ENCODE results near the gene CHRM4. TPM values are rescaled to one million over a fixed set of nuclear protein-coding genes. Genes with fewer than 3 reads are reported as not detected.

Gene CHRM4
- total RNA-seq, 2 donors from 2014 or later = 1.8 TPM; not detected in 1

DNA sequence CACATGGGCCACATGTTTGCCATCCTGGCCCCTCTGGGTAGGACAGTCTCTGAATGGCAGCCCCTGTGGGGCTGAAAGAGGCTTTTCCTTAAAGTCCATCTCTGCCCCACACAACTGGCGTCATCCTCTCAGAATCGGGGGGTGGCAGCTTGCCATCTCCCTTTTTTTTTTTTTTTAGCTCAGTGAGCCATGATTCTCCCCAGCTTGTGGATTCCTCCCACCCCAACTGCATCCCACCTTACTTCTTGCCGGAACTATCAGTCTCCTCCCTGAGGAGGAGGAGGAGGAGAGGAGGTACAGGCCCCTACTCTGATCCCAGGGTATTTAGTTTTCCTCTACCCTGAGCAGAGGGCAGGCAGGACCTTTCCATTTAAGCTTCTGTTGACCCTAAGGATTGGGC, 40.9 kb downstream of the CHRM4 start:
- H3K4me1 ChIP-seq (ENCODE audit: control insufficient read depth in 1 of 2, low read depth in 2 of 2) = peaks cover 13 to 21% of the 10 kb centered on the region in 2 donors
- no peak for ATAC-seq (ENCODE audit: insufficient number of reproducible peaks, low FRiP score, low read depth)
- H3K27ac ChIP-seq = no peak overlapping the region
- no peaks in the 10 kb centered on the region for H3K9me3 ChIP-seq
- no peak for DNase-seq (ENCODE audit: low spot score)
- TF ChIP-seq, protein P1, sequence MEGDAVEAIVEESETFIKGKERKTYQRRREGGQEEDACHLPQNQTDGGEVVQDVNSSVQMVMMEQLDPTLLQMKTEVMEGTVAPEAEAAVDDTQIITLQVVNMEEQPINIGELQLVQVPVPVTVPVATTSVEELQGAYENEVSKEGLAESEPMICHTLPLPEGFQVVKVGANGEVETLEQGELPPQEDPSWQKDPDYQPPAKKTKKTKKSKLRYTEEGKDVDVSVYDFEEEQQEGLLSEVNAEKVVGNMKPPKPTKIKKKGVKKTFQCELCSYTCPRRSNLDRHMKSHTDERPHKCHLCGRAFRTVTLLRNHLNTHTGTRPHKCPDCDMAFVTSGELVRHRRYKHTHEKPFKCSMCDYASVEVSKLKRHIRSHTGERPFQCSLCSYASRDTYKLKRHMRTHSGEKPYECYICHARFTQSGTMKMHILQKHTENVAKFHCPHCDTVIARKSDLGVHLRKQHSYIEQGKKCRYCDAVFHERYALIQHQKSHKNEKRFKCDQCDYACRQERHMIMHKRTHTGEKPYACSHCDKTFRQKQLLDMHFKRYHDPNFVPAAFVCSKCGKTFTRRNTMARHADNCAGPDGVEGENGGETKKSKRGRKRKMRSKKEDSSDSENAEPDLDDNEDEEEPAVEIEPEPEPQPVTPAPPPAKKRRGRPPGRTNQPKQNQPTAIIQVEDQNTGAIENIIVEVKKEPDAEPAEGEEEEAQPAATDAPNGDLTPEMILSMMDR (IDR thresholded peaks at IDR 0.05) = no peak
- H3K4me3 ChIP-seq = no peak overlapping the region
- no peaks in the 10 kb centered on the region for H3K36me3 ChIP-seq
- no peaks in the 10 kb centered on the region for H3K27me3 ChIP-seq (replicated peaks; ENCODE audit: insufficient read depth)

DNA sequence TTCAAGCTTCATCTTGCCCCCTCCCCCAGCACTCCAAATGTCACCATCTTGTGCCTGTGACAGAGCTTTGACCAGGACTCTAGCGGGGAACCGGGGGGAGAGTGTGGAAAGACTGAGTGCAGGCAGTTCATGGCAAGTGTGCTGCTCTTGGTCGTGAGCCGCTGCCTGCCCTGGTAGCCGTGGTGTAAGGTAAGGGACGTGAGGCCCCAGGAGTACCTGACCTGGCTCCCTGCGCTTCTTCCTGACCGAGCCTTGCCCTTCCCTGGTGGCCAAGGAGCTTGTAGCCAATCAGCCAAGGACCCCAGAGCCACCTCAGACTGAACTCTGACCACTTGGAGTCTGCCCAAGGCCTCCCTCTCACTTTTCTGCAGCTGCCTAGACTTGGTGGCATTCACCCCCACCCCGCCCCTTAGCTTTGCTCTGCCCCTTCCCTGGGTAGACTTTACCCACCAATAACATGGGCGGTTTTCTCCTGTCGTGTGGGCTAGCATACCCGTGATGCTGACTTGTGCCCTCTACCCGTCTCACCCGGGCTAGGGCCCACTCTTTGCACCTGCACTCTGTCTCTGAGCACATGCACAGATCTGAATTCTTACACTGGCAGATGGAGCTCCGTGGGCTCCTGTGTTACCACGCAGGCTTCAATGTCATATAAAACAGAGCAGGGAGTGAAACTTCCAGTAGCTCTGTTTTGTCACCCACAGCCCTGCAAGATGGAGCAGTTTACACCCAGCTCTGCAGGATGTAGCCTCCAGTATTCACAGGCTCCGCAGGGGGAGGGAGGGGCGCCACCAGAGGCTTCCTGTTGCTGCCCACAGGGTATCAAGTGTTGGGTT, 42.8 kb downstream of the CHRM4 start:
- DNase-seq (ENCODE audit: low spot score) = no peak
- Histone ChIP-seq H3K27me3 (replicated peaks; ENCODE audit: insufficient read depth) (no peaks in the 10 kb centered on the region), H3K4me3 (peak overlapping the region; percentile 93), H3K27ac (no peak overlapping the region), H3K9me3 (no peaks in the 10 kb centered on the region), H3K4me1 (ENCODE audit: control insufficient read depth in 1 of 2, low read depth in 2 of 2) (peaks cover 13 to 21% of the 10 kb centered on the region in 2 donors), H3K36me3 (no peaks in the 10 kb centered on the region)
- no peak for ATAC-seq (ENCODE audit: insufficient number of reproducible peaks, low FRiP score, low read depth)
- TF ChIP-seq, protein P1 (IDR thresholded peaks at IDR 0.05) = no peak

DNA sequence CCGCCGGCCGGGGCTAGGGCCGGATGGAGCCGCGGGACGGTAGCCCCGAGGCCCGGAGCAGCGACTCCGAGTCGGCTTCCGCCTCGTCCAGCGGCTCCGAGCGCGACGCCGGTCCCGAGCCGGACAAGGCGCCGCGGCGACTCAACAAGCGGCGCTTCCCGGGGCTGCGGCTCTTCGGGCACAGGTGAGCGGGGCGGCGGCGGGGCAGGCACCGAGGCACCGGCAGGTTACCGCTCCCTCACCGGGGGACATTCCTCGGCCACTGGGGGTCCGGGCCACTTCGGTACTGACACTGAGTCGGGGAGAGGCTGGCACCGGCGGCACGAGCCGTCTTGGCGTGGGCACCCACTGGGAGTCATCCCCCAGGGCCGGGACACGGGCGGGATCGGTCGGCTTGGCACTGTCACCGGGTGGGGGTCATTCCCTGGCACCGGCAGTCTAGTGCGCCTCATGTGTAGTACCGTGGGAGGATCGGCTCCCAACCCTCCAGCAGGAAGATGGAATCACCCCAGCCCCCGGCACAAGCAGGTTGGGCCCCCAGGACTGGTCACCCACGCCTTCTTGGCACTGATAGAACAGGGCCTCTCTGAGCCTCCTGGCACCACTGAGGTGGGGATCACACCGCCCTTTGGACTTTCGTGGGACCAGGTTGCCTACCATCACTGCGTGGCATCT, 43.8 kb downstream of the CHRM4 start:
- no peaks in the 10 kb centered on the region for H3K9me3 ChIP-seq
- H3K27ac ChIP-seq = no peak overlapping the region
- H3K27me3 ChIP-seq (replicated peaks; ENCODE audit: insufficient read depth) = no peaks in the 10 kb centered on the region
- TF ChIP-seq, protein P1 (IDR thresholded peaks at IDR 0.05) = no peak
- peak overlapping the region; percentile 93 for H3K4me3 ChIP-seq
- H3K4me1 ChIP-seq (ENCODE audit: control insufficient read depth in 1 of 2, low read depth in 2 of 2) = peaks cover 13 to 21% of the 10 kb centered on the region in 2 donors
- DNase-seq (ENCODE audit: low spot score) (no peak), ATAC-seq (ENCODE audit: insufficient number of reproducible peaks, low FRiP score, low read depth) (no peak)
- H3K36me3 ChIP-seq = no peaks in the 10 kb centered on the region

DNA sequence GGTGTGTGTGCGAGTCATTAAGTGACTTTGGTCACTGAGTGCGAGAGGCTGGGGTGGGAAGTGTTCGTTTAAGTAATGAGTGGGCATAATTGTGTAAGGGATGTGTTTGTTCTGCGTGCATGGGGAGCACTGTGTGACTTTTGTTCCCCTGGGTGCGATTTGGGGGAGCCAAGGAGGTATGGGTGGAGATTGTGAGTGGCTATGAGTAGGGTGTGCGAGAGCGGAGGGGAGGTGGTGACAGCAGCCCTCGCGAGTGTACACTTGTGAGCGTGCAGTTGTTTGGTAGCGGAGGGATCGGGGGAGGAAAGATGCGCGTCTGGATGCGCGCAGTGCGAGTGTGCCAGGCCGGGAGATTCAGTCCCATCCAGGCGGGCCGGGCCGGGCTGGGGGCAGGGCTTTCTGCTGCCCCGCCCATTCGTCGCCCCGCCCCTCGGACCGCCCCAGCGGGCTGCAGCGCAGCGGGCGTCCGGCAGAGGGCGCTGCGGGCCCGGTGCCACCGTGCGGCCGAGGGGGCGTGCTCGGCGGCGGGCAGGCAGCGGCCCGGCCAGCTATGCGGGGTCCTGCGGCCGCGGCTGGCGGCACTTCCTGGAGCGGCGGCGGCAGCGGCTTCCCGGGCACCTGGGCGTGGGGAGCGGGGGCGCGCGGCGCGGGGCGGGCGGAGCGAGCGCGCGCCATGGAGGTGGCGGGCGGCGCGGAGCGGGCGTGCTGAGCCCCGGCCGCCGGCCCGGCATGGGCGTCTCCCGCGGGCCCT, 44.5 kb downstream of the CHRM4 start, which contains the start of gene DGKZ:
DGKZ (plus strand) TSS at position 578 of the 751 bp plus-strand sequence. CDS start 197 bp downstream, outside the sequence.
- Histone ChIP-seq H3K36me3 (no peaks in the 10 kb centered on the region), H3K4me3 (peak within 1 kb of the TSS; percentile 93), H3K9me3 (no peaks in the 10 kb centered on the region), H3K4me1 (ENCODE audit: control insufficient read depth in 1 of 2, low read depth in 2 of 2) (peaks cover 13 to 21% of the 10 kb centered on the region in 2 donors), H3K27ac (no peak within 1 kb of the TSS), H3K27me3 (replicated peaks; ENCODE audit: insufficient read depth) (no peaks in the 10 kb centered on the region)
- peak; percentile 91 for ATAC-seq (ENCODE audit: insufficient number of reproducible peaks, low FRiP score, low read depth)
- TF ChIP-seq, protein P1 (IDR thresholded peaks at IDR 0.05) = peak; percentile 68
- no peak for DNase-seq (ENCODE audit: low spot score)

Data from thoracic aorta (tissue), 2 donors.